Adrenal gland (tissue), 5 donors: ENCODE data around the gene PRR23C.

Source experiments
- POLR2A ChIP-seq, 2 donors: fragments of 450-650 bp; IDR thresholded peaks; one replicate each; pipeline ENCODE4 v1.6.1; 2017; ENCODE audit warnings: antibody characterized with exemption in 2 of 2, mild to moderate bottlenecking in 2 of 2, moderate library complexity in 1 of 2
- TF ChIP-seq, protein P1 (sequence below), 6 experiments: fragments of 450-650 bp in 4 of 6; fragments of 200-600 bp in 2 of 6; sonication (generic) in 1 of 6; IDR thresholded peaks; 1 replicate in 5 of 6; 2 replicates in 1 of 6; pipeline versions ENCODE4 v1.5.1 to v1.8.0; 2016 to 2021; ENCODE audit warnings: antibody characterized with exemption in 6 of 6, mild to moderate bottlenecking in 2 of 6, moderate library complexity in 1 of 6
- donor health status: DM: no; HTN: no; CAD: no.

DNA sequence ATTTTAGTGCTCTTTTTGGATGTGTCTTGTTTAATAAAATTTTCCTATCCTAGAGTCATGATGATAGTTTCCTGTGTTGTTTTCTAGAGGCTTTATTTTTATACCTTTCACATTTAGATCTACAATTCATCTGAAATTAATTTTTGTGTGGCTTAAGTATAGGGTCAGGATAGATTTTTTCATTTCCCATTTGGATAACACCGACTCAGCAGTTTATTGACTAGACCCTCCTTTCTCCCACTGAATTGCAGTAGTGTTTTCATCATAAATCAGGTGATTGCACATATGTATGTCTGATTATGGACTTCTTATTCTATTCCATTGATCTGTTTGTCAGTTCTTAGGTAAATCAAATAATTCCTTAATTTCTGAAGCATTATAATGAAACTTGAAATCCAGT lies 49.0 kb downstream of the PRR23C start:
- no peak for TF ChIP-seq POLR2A (IDR thresholded peaks at IDR 0.05)
- TF ChIP-seq, protein P1, sequence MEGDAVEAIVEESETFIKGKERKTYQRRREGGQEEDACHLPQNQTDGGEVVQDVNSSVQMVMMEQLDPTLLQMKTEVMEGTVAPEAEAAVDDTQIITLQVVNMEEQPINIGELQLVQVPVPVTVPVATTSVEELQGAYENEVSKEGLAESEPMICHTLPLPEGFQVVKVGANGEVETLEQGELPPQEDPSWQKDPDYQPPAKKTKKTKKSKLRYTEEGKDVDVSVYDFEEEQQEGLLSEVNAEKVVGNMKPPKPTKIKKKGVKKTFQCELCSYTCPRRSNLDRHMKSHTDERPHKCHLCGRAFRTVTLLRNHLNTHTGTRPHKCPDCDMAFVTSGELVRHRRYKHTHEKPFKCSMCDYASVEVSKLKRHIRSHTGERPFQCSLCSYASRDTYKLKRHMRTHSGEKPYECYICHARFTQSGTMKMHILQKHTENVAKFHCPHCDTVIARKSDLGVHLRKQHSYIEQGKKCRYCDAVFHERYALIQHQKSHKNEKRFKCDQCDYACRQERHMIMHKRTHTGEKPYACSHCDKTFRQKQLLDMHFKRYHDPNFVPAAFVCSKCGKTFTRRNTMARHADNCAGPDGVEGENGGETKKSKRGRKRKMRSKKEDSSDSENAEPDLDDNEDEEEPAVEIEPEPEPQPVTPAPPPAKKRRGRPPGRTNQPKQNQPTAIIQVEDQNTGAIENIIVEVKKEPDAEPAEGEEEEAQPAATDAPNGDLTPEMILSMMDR (IDR thresholded peaks at IDR 0.05): no peak
